HepG2 (cell line): Measurements from ENCODE around the gene LPAR1. TPM values are rescaled to one million over a fixed set of nuclear protein-coding genes. Genes with fewer than 3 reads are reported as not detected.

ENCODE experiments used
- ATAC-seq: fragments of 200-7000 bp; cut with Tn5 transposase; 3 replicates; pipeline ENCODE4 v1.9.1; 2020; ENCODE audit warnings: mild to moderate bottlenecking, moderate library complexity
- BruUV-seq: library from RNA; stranded (reverse); fragments of 400-500 nt; replicated peaks from 2 replicates; lab custom pipeline; 2021; lab: Mats Ljungman, UMichigan
- CTCF ChIA-PET: fragments of 300-600 bp; formaldehyde crosslinking; extraction: SDS; loops from one replicate; lab custom pipeline; 2021; ENCODE audit warnings: low total read pairs, inconsistent platforms, low intra/inter-chr PET ratio; lab: Yijun Ruan, JAX
- POLR2A ChIA-PET: fragments of 350-600 bp; sonication (Branson Sonifier 250); formaldehyde crosslinking; loops from one replicate; lab custom pipeline; 2020; ENCODE audit warnings: antibody characterized with exemption, inconsistent platforms; lab: Yijun Ruan, JAX
- DNase-seq: peaks from one replicate; pipeline ENCODE4 v3.0.0-alpha.2; 2015; ENCODE audit warnings: low spot score
- FAIRE-seq: peaks from 3 replicates; lab custom pipeline; 2011; peaks lifted over from hg19 to GRCh38; lab: Jason Lieb, UNC
- H2AFZ ChIP-seq: one replicate; pipeline ENCODE4 v1.6.1; 2011; ENCODE audit warnings: low read length, inconsistent platforms
- H3K27ac ChIP-seq: fragments of 300-600 bp; 3 replicates; pipeline ENCODE4 v1.8.0; 2011; ENCODE audit warnings: mixed run types, mild to moderate bottlenecking, mixed read lengths, low read length, inconsistent platforms; ENCODE audit not compliant: insufficient read depth; ENCODE audit errors: extremely low read length
- H3K27me3 ChIP-seq, 2 experiments: fragments of 200-600 bp in 1 of 2; 2 replicates in 1 of 2; 3 replicates in 1 of 2; pipeline versions ENCODE4 v1.6.0 to v1.8.0; 2011; ENCODE audit warnings: low read length in 2 of 2, mild to moderate bottlenecking in 2 of 2, moderate library complexity in 2 of 2, inconsistent platforms in 1 of 2; ENCODE audit not compliant: insufficient read depth in 2 of 2, control insufficient read depth in 1 of 2
- H3K36me3 ChIP-seq, 2 experiments: fragments of 200-600 bp in 1 of 2; replicated peaks in 1 of 2; 2 replicates in 1 of 2; 3 replicates in 1 of 2; pipeline versions ENCODE4 v1.5.1 to v1.8.0; 2011; ENCODE audit warnings: low read length in 2 of 2, inconsistent platforms in 1 of 2; ENCODE audit not compliant: insufficient read depth in 2 of 2, control insufficient read depth in 1 of 2
- H3K4me1 ChIP-seq: 2 replicates; pipeline ENCODE4 v1.5.1; 2012; ENCODE audit warnings: low read length, inconsistent platforms; ENCODE audit not compliant: insufficient read depth
- H3K4me2 ChIP-seq: 2 replicates; pipeline ENCODE4 v1.6.0; 2011; ENCODE audit warnings: low read depth, low read length, inconsistent platforms
- H3K4me3 ChIP-seq, 3 experiments: fragments of 200-600 bp in 1 of 3; sonication (generic), shearing (Covaris generic) in 1 of 3; replicated peaks in 1 of 3; 2 replicates each; pipeline ENCODE4 v1.5.1; 2011 to 2016; ENCODE audit warnings: low read length in 3 of 3, inconsistent platforms in 2 of 3, low read depth in 2 of 3, mild to moderate bottlenecking in 2 of 3, control low read depth in 1 of 3, mixed read lengths in 1 of 3; ENCODE audit not compliant: insufficient read depth in 1 of 3
- H3K79me2 ChIP-seq: one replicate; pipeline ENCODE4 v1.6.1; 2011; ENCODE audit warnings: low read length, inconsistent platforms; ENCODE audit not compliant: insufficient read depth
- H3K9ac ChIP-seq: 2 replicates; pipeline ENCODE4 v1.6.0; 2011; ENCODE audit warnings: mild to moderate bottlenecking, low read depth, low read length, inconsistent platforms; ENCODE audit not compliant: insufficient read depth
- H3K9me3 ChIP-seq: 2 replicates; pipeline ENCODE4 v1.5.1; 2012; ENCODE audit warnings: mild to moderate bottlenecking, low read length
- H4K20me1 ChIP-seq: 2 replicates; pipeline ENCODE4 v1.6.0; 2011; ENCODE audit warnings: inconsistent platforms, mild to moderate bottlenecking, low read length, moderate library complexity; ENCODE audit not compliant: insufficient read depth
- ASH2L ChIP-seq: fragments of 300-600, 200-600 bp; sonication (generic); IDR thresholded peaks from 2 replicates; pipeline ENCODE4 v1.7.0; 2017; ENCODE audit warnings: low read depth, mild to moderate bottlenecking, moderate library complexity, mixed read lengths, low read length; ENCODE audit not compliant: insufficient read length
- ETV5 ChIP-seq: IDR thresholded peaks from 2 replicates; pipeline ENCODE4 v1.6.1; 2018; ENCODE audit warnings: missing biosample characterization, missing genetic modification reagents, inconsistent platforms, borderline replicate concordance
- KAT8 ChIP-seq: IDR thresholded peaks from 2 replicates; pipeline ENCODE4 v1.6.1; 2016; ENCODE audit warnings: missing genetic modification reagents, missing compliant biosample characterization
- KLF13 ChIP-seq: sonication (generic); formaldehyde crosslinking; IDR thresholded peaks from 2 replicates; pipeline ENCODE4 v1.4.0; 2020; ENCODE audit warnings: mild to moderate bottlenecking, missing genetic modification reagents
- MAFK ChIP-seq, 2 experiments: IDR thresholded peaks in 1 of 2; conservative IDR thresholded peaks in 1 of 2; 2 replicates each; pipeline ENCODE4 v1.6.1; 2011; ENCODE audit warnings: improper control_type of control experiment in 2 of 2, low read length in 2 of 2
- NAIF1 ChIP-seq: sonication (generic); formaldehyde crosslinking; IDR thresholded peaks from 2 replicates; pipeline ENCODE4 v1.5.0; 2020; ENCODE audit warnings: mild to moderate bottlenecking, missing genetic modification reagents, borderline replicate concordance
- ZNF180 ChIP-seq: sonication (generic); formaldehyde crosslinking; IDR thresholded peaks from 2 replicates; pipeline ENCODE4 v1.4.0; 2020; ENCODE audit warnings: low read depth, missing genetic modification reagents, borderline replicate concordance
- ZNF263 ChIP-seq: sonication (generic); formaldehyde crosslinking; IDR thresholded peaks from 2 replicates; pipeline ENCODE4 v1.4.0; 2020; ENCODE audit warnings: missing genetic modification reagents
- ZNF343 ChIP-seq: sonication (generic); formaldehyde crosslinking; IDR thresholded peaks from 2 replicates; pipeline ENCODE4 v1.4.0; 2020; ENCODE audit warnings: mild to moderate bottlenecking, missing genetic modification reagents
- ZNF501 ChIP-seq: sonication (generic); formaldehyde crosslinking; IDR thresholded peaks from 2 replicates; pipeline ENCODE4 v1.5.1; 2020; ENCODE audit warnings: mild to moderate bottlenecking, moderate library complexity, missing genetic modification reagents
- WGBS: methylation state at CpG from one replicate; pipeline ENCODE4 v1.1.6; 2017; ENCODE audit warnings: low lambda C conversion rate; 5-methylcytosine and 5-hydroxymethylcytosine counted together
- in situ Hi-C: cut with HindIII; loops from 2 replicates; pipeline ENCODE4 v1.10.0; 2017; ENCODE audit warnings: low pct_unique_long_range_greater_than_20kb; ENCODE audit not compliant: extremely low pct_ligation_motif_present
- intact Hi-C: fragments of 100-400 bp; cut with micrococcal nuclease; formaldehyde crosslinking; loops from one replicate; pipeline ENCODE4 v1.10.0; 2022; ENCODE audit not compliant: unreplicated experiment
- polyA plus RNA-seq, 8 experiments: library from polyadenylated mRNA; depleted of rRNA in 3 of 8; stranded (reverse) in 7 of 8; unstranded in 1 of 8; fragments of >200 nt; fragmentation: Illumina TruSeq in 4 of 8; extraction: Trizol in 4 of 8; gene quantifications; 2 replicates each; pipeline versions ENCODE4 v1.2.1 to v1.2.3, GENCODE V29; 2011 to 2016; ENCODE audit warnings: low read depth in 4 of 8, missing spikeins in 1 of 8, mixed read lengths in 1 of 8; ENCODE audit not compliant: insufficient read depth in 1 of 8
- total RNA-seq, 5 experiments: library from RNA; depleted of rRNA; stranded (reverse); fragments of >200 nt; fragmentation: Illumina TruSeq; extraction: Trizol; gene quantifications; 2 replicates each; pipeline ENCODE4 v1.2.3, GENCODE V29; 2016; ENCODE audit warnings: low read depth in 1 of 5
- TF ChIP-seq, protein P1 (sequence below): sonication (generic); formaldehyde crosslinking; IDR thresholded peaks from 2 replicates; pipeline ENCODE4 v1.9.0; 2022; ENCODE audit warnings: low read depth, missing genetic modification reagents
- TF ChIP-seq, protein P2 (sequence below): sonication (generic); formaldehyde crosslinking; IDR thresholded peaks from 2 replicates; pipeline ENCODE4 v1.8.1; 2023; ENCODE audit warnings: mild to moderate bottlenecking, missing genetic modification reagents
- TF ChIP-seq, protein P3 (sequence below): sonication (generic); formaldehyde crosslinking; IDR thresholded peaks from 2 replicates; pipeline ENCODE4 v1.4.0; 2020; ENCODE audit warnings: missing genetic modification reagents
- TF ChIP-seq, protein P4 (sequence below): sonication (generic); formaldehyde crosslinking; IDR thresholded peaks from 2 replicates; pipeline ENCODE4 v1.5.0; 2020; ENCODE audit warnings: missing genetic modification reagents

The LPAR1 gene
- total and polyA plus RNA-seq, 2 of the 13 experiments (the other 11 are each of a cell fraction or from before 2014, with no cell fraction given), result not detected

DNA sequence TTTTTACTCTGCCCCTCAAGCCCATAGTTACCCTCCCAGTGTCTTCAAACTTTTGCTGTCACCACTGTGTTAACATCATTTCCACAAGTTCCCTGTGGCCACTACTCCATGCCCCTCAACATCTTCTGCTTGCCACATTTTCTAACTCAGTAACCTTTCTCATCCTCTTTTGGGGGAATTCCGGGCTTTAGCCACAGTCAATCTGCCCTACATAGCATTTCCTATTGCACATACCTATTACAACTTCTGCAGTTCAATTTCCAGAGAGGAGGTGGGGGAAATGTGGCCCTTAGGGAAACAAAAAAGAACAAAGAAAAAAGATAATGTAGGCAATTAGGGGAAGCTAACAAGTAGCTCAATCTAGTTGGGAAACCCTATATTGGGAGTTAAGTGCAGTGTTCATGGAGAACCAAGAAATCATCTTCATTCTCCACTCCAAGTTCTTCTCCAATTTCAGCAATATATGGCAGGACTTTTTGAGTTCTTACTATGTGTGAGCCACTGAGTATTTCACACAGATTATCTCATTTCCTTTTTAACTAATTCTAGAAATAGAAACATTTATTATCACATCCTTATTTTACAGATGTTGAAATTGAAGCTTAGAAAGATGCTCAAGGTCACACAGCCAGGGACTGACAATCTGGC, 40.2 kb upstream of the LPAR1 start:
- no peak overlapping the region for H3K9ac ChIP-seq
- DNase-seq (no peak), FAIRE-seq (no peak), ATAC-seq (no peak)
- no peak overlapping the region for H3K4me3 ChIP-seq
- in situ Hi-C loops (no loop called here), intact Hi-C loops (no loop called here)
- H3K4me2 ChIP-seq, result no peak overlapping the region
- no peaks in the 10 kb centered on the region for H3K79me2 ChIP-seq
- no peaks in the 10 kb centered on the region for H4K20me1 ChIP-seq
- TF ChIP-seq ZNF180 (CRISPR knock-in tag) (no peak), ETV5 (CRISPR knock-in tag) (no peak), ZNF343 (no peak), ZNF263 (no peak), ASH2L (no peak), KAT8 (CRISPR knock-in tag) (no peak), KLF13 (no peak), MAFK (conservative IDR thresholded peaks at IDR 0.05 in 1 of 2, IDR thresholded peaks at IDR 0.05 in 1 of 2; ENCODE audit: low read length in 2 of 2) (no peak), ZNF501 (no peak), NAIF1 (no peak)
- TF ChIP-seq, protein P1, sequence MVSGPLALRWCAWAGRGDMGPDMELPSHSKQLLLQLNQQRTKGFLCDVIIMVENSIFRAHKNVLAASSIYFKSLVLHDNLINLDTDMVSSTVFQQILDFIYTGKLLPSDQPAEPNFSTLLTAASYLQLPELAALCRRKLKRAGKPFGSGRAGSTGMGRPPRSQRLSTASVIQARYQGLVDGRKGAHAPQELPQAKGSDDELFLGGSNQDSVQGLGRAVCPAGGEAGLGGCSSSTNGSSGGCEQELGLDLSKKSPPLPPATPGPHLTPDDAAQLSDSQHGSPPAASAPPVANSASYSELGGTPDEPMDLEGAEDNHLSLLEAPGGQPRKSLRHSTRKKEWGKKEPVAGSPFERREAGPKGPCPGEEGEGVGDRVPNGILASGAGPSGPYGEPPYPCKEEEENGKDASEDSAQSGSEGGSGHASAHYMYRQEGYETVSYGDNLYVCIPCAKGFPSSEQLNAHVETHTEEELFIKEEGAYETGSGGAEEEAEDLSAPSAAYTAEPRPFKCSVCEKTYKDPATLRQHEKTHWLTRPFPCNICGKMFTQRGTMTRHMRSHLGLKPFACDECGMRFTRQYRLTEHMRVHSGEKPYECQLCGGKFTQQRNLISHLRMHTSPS (CRISPR knock-in tag), result no peak
- TF ChIP-seq, protein P2, sequence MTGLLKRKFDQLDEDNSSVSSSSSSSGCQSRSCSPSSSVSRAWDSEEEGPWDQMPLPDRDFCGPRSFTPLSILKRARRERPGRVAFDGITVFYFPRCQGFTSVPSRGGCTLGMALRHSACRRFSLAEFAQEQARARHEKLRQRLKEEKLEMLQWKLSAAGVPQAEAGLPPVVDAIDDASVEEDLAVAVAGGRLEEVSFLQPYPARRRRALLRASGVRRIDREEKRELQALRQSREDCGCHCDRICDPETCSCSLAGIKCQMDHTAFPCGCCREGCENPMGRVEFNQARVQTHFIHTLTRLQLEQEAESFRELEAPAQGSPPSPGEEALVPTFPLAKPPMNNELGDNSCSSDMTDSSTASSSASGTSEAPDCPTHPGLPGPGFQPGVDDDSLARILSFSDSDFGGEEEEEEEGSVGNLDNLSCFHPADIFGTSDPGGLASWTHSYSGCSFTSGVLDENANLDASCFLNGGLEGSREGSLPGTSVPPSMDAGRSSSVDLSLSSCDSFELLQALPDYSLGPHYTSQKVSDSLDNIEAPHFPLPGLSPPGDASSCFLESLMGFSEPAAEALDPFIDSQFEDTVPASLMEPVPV (CRISPR knock-in tag), result no peak
- TF ChIP-seq, protein P3, sequence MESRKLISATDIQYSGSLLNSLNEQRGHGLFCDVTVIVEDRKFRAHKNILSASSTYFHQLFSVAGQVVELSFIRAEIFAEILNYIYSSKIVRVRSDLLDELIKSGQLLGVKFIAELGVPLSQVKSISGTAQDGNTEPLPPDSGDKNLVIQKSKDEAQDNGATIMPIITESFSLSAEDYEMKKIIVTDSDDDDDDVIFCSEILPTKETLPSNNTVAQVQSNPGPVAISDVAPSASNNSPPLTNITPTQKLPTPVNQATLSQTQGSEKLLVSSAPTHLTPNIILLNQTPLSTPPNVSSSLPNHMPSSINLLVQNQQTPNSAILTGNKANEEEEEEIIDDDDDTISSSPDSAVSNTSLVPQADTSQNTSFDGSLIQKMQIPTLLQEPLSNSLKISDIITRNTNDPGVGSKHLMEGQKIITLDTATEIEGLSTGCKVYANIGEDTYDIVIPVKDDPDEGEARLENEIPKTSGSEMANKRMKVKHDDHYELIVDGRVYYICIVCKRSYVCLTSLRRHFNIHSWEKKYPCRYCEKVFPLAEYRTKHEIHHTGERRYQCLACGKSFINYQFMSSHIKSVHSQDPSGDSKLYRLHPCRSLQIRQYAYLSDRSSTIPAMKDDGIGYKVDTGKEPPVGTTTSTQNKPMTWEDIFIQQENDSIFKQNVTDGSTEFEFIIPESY (CRISPR knock-in tag), result no peak
- TF ChIP-seq, protein P4, sequence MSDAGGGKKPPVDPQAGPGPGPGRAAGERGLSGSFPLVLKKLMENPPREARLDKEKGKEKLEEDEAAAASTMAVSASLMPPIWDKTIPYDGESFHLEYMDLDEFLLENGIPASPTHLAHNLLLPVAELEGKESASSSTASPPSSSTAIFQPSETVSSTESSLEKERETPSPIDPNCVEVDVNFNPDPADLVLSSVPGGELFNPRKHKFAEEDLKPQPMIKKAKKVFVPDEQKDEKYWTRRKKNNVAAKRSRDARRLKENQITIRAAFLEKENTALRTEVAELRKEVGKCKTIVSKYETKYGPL (CRISPR knock-in tag), result no peak
- no peaks in the 10 kb centered on the region for H3K9me3 ChIP-seq
- ChIA-PET POLR2A (no interaction called here), CTCF (no interaction called here)
- no peak overlapping the region for H3K27ac ChIP-seq
- H3K36me3 ChIP-seq, result no peaks in the 10 kb centered on the region
- BruUV-seq, result no TSS peak
- H3K4me1 ChIP-seq, result no peaks in the 10 kb centered on the region
- H2AFZ ChIP-seq, result no peak overlapping the region
- 3% methylated on average over 1 of the region's 1 CpG for WGBS
- H3K27me3 ChIP-seq, result no peaks in the 10 kb centered on the region
